Upper lobe of right lung (tissue), 1 donor: ENCODE measurements around the gene NMRK2. TPM values are rescaled to one million over a fixed set of nuclear protein-coding genes. Genes with fewer than 3 reads are reported as not detected.

Source experiments
- ATAC-seq: fragments of 200-7000 bp; cut with Tn5 transposase; one replicate; pipeline ENCODE4 v1.9.1; 2020; ENCODE audit warnings: mild to moderate bottlenecking, moderate library complexity
- DNase-seq: peaks from one replicate; pipeline ENCODE4 v3.0.0-alpha.2; 2020
- H3K27ac ChIP-seq: fragments of 200-600 bp; one replicate; pipeline ENCODE4 v1.8.0; 2022
- H3K27me3 ChIP-seq: fragments of 200-600 bp; one replicate; pipeline ENCODE4 v1.8.0; 2022; ENCODE audit warnings: mild to moderate bottlenecking
- H3K36me3 ChIP-seq: fragments of 200-600 bp; one replicate; pipeline ENCODE4 v1.8.0; 2022
- H3K4me1 ChIP-seq: fragments of 200-600 bp; one replicate; pipeline ENCODE4 v1.8.0; 2022
- H3K4me3 ChIP-seq: fragments of 200-600 bp; one replicate; pipeline ENCODE4 v1.8.0; 2022; ENCODE audit warnings: mild to moderate bottlenecking
- H3K9me3 ChIP-seq: fragments of 200-600 bp; one replicate; pipeline ENCODE4 v1.8.0; 2022
- intact Hi-C: fragments of 100-400 bp; cut with DNase I; formaldehyde crosslinking; loops from one replicate; pipeline ENCODE4 v1.11.0; 2022
- total RNA-seq: library from RNA; stranded (reverse); fragmentation: NEBNext Ultra II Directional; extraction: Animal tissue kit (Norgen Biotek cat#: 25700); gene quantifications from one replicate; pipeline ENCODE4 v1.2.1, GENCODE V29; 2021
- TF ChIP-seq, protein P1 (sequence below): fragments of 200-600 bp; IDR thresholded peaks from one replicate; pipeline ENCODE4 v1.8.0; 2022; ENCODE audit warnings: antibody characterized with exemption
- donor health status: DM: no; HTN: yes; CAD: no; lungs with severe emphysema.

Gene NMRK2
- total RNA-seq, 1 donor from 2014 or later, result 1.6 TPM

DNA sequence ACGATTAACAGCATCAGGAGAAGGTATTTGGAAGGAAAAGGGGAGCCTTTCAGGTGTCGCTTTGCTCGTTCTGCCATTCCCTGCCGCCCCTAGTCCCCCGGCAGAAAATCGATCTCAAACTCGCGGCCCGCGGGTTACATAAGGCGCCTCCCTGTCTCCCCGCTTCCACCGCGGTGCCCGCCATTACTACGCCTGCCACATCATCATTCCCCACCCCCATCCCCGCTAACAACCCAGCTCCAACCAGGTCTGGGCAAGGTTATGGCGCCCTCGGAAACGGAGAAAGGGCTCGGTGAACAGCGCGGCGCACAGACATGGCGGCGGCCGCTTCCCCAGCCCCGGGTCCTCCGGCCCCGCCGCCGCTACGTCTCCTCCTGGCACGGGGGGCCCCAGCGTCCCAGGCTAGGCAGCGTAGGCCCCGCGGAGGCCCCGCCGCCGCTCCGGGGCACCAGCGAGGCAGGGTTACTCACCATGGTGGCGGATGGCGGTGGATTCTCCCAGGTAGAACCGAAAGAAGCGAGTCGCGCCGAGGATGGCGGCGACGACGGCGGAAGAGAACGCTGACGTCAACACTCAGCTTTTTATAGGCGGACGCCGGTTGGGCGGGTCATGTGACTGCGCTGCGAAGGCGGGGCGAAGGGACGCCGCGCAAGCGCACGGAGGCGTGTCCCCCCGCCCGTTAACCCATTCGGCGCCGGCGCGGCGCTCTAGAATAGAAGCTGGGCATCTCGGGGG is 52.2 kb downstream of the NMRK2 start, which contains the start of gene EEF2:
Gene EEF2, minus strand, starts transcription at position 556 of the 735 bp plus-strand sequence. Its CDS starts 83 bp downstream, at position 473.
- peaks cover 35% of the 10 kb centered on the region for H3K4me1 ChIP-seq
- DNase-seq (peak; percentile 93), ATAC-seq (peak; percentile 78)
- no peaks in the 10 kb centered on the region for H3K27me3 ChIP-seq
- H3K27ac ChIP-seq, result peak within 1 kb of the TSS; percentile 94
- H3K4me3 ChIP-seq, result peak within 1 kb of the TSS; percentile 91
- intact Hi-C loops, result no loop called here
- no peaks in the 10 kb centered on the region for H3K9me3 ChIP-seq
- TF ChIP-seq, protein P1, sequence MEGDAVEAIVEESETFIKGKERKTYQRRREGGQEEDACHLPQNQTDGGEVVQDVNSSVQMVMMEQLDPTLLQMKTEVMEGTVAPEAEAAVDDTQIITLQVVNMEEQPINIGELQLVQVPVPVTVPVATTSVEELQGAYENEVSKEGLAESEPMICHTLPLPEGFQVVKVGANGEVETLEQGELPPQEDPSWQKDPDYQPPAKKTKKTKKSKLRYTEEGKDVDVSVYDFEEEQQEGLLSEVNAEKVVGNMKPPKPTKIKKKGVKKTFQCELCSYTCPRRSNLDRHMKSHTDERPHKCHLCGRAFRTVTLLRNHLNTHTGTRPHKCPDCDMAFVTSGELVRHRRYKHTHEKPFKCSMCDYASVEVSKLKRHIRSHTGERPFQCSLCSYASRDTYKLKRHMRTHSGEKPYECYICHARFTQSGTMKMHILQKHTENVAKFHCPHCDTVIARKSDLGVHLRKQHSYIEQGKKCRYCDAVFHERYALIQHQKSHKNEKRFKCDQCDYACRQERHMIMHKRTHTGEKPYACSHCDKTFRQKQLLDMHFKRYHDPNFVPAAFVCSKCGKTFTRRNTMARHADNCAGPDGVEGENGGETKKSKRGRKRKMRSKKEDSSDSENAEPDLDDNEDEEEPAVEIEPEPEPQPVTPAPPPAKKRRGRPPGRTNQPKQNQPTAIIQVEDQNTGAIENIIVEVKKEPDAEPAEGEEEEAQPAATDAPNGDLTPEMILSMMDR, result no peak
- H3K36me3 ChIP-seq, result peaks cover 42% of the 10 kb centered on the region

DNA sequence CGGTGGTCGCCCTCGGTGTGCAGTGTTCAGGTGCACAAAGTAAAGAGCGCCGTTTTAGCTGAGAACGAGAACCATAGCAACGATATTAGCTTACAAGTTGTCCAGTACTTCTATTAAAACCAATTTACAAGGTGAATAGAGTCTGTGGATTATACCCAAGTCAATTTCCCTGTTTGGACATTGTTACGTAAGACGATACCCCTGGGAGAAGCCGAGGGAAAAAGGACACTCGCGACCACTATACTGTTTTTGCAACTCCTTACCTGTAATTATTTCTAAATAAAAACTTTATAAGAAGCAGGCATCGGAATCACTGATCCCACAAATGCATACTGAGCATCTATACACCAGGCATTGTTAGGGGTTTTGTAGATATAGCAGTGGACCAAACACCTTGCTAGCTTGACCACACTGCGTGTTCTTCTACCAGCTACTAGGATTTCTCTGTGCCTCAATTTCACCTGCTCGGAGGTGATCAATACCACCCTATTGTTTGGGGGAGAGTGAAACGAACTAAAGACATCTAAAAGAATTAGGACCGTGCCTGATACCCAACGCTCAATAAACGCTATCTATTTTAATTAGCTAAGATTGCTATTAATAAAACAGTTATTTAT is 52.9 kb downstream of the NMRK2 start:
- DNase-seq, result no peak
- Histone ChIP-seq H3K4me3 (peak overlapping the region; percentile 91), H3K27ac (peak overlapping the region; percentile 60), H3K27me3 (no peaks in the 10 kb centered on the region), H3K9me3 (no peaks in the 10 kb centered on the region), H3K4me1 (peaks cover 35% of the 10 kb centered on the region), H3K36me3 (peaks cover 35% of the 10 kb centered on the region)
- intact Hi-C loops, result no loop called here
- no peak for ATAC-seq
- TF ChIP-seq, protein P1, result no peak

DNA sequence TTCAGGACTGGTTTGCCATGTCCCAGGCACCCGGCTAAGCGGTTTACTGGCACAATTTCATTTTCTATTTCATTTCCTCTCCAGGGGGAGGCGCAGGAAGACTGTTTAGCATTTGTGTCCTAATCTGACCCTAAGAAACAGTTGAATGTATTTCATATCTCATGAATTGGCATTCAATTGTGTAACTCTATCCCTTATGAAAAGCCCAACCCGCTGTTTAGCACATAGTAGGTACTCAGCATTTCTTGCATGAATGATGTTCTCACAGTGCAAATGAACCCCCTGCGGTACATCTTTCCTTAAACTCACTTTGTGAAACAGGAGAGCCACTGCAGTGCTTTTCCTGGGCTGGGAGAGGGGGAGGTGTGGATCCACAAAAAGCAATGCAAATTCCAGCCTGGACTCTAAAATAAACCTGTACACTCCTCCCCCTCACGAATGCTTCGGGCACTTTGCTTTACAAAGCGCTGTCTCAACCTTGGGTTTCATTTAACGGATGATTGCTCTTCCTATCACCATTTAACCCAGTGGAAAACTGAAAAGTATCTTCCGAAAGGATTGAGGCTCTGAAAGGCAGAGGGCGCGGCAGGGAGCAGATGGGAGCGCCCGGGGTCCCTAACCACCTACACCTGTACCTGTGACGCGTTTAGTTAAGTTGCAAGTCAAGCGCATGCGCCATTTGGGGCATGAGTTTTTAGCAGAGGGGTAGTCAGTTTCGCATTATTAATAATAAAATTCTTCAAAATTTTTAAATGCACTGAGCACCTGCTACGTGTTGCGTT is 53.6 kb downstream of the NMRK2 start:
- H3K27me3 ChIP-seq, result no peaks in the 10 kb centered on the region
- intact Hi-C loops, result no loop called here
- TF ChIP-seq, protein P1, result peak; percentile 58
- peak overlapping the region; percentile 91 for H3K4me3 ChIP-seq
- peak overlapping the region; percentile 60 for H3K27ac ChIP-seq
- DNase-seq (no peak), ATAC-seq (peak; percentile 57)
- H3K4me1 ChIP-seq, result peaks cover 35% of the 10 kb centered on the region
- H3K9me3 ChIP-seq, result no peaks in the 10 kb centered on the region
- H3K36me3 ChIP-seq, result peaks cover 28% of the 10 kb centered on the region

DNA sequence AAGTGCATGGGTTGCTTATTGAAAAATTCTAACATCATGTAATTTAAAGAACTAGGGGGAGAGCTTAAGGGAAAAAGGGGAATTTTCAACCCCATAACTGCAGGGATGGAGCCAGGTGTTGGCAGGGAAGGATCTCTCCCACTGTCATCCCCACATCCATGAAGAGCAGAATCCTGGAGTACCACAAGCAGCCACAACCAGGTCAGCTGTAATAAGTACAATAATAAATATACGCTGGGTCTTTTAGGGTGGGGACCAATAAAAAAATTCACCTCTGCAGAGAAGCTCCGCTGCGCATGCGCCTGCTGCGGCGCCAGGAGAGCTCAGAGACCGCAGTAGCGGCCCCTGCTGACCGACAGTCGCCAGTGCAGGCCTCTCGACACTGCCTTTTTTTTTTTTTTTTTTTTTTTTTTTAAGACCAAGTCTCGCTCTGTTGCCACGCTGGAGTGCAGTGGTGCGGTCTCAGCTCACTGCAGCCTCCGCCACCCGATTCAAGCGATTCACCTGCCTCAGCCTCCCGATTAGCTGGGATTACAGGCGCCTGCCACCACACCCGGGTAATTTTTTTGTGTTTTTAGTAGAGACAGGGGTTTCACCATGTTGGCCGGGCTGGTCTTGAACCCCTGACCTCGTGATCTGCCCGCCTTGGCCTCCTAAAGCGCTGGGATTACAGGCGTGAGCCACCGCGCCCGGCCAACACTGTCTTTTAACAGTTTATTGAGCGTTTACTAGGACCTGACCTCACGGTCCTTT is 54.9 kb downstream of the NMRK2 start:
- TF ChIP-seq, protein P1, result peak; percentile 91
- Histone ChIP-seq H3K27ac (no peak overlapping the region), H3K9me3 (no peaks in the 10 kb centered on the region), H3K4me3 (peak overlapping the region; percentile 91), H3K36me3 (peaks cover 15% of the 10 kb centered on the region), H3K4me1 (peaks cover 35% of the 10 kb centered on the region), H3K27me3 (no peaks in the 10 kb centered on the region)
- ATAC-seq (peak; percentile 69), DNase-seq (peak; percentile 94)
- intact Hi-C loops, result no loop called here

DNA sequence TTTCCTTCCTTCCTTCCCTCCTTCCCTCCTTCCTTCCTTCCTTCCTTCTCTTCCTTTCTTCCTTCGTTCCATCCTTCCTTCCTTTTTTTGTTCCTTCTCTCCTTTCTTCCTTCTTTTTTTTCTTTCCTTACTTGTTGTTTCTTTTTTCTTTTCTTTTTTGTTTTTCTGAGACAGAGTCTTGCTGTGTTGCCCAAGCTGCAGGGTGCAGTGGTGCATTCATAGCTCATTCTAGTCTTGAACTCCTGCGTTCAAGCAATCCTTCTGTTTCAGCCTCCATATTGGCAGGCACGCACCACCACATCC is 57.9 kb downstream of the NMRK2 start:
- Histone ChIP-seq H3K9me3 (no peaks in the 10 kb centered on the region), H3K27me3 (no peaks in the 10 kb centered on the region), H3K4me3 (no peak overlapping the region), H3K4me1 (peaks cover 20% of the 10 kb centered on the region), H3K36me3 (no peaks in the 10 kb centered on the region), H3K27ac (no peak overlapping the region)
- ATAC-seq (no peak), DNase-seq (no peak)
- intact Hi-C loops, result no loop called here
- TF ChIP-seq, protein P1, result no peak
